Mesothelial cell of epicardium (in vitro differentiated cells): ENCODE measurements around the gene EFCAB6. TPM values are rescaled to one million over a fixed set of nuclear protein-coding genes. Genes with fewer than 3 reads are reported as not detected.

Experiments
- DNase-seq, 2 experiments: peaks; one replicate each; pipeline ENCODE4 v3.0.0; 2021; ENCODE audit warnings: low spot score in 2 of 2; ENCODE audit not compliant: unreplicated experiment in 2 of 2
- H3K27ac Mint-ChIP-seq: 2 replicates; pipeline ENCODE4 v1.8.0; 2021; ENCODE audit warnings: mixed read lengths
- H3K27me3 Mint-ChIP-seq: 2 replicates; pipeline ENCODE4 v1.8.0; 2021; ENCODE audit warnings: low read depth, mixed read lengths
- H3K36me3 Mint-ChIP-seq: 2 replicates; pipeline ENCODE4 v1.8.0; 2021; ENCODE audit warnings: mixed read lengths
- H3K4me1 Mint-ChIP-seq: 2 replicates; pipeline ENCODE4 v1.8.0; 2021; ENCODE audit warnings: mixed read lengths
- H3K4me3 Mint-ChIP-seq: 2 replicates; pipeline ENCODE4 v1.8.0; 2021; ENCODE audit warnings: mild to moderate bottlenecking, moderate library complexity, mixed read lengths
- H3K9me3 Mint-ChIP-seq: 2 replicates; pipeline ENCODE4 v1.8.0; 2021; ENCODE audit warnings: mixed read lengths
- CTCF ChIP-seq: fragments of 200-600 bp; sonication (generic); IDR thresholded peaks from one replicate; pipeline ENCODE4 v1.5.0; 2021; ENCODE audit warnings: antibody characterized with exemption; ENCODE audit not compliant: unreplicated experiment
- total RNA-seq: library from RNA; stranded (reverse); gene quantifications from 3 replicates; pipeline ENCODE4 v1.2.1, GENCODE V29; 2021

Gene EFCAB6
- total RNA-seq, 1 donor from 2014 or later: 2.6 TPM

- H3K4me3 Mint-ChIP-seq: no peak overlapping the region
- no peak for TF ChIP-seq CTCF
These were observed 42.1 kb upstream of the EFCAB6 start for GRCh38 chr22:43854121-43854785.

GRCh38 chr22:43853328-43853931 lies 41.3 kb upstream of the EFCAB6 start:
- TF ChIP-seq CTCF: no peak
- no peak for DNase-seq

More at GRCh38 chr22:43854121-43854785, 42.1 kb upstream of the EFCAB6 start:
- no peaks in the 10 kb centered on the region for H3K4me1 Mint-ChIP-seq
- H3K27ac Mint-ChIP-seq: no peak overlapping the region
- peaks cover 40% of the 10 kb centered on the region for H3K27me3 Mint-ChIP-seq
- DNase-seq: no peak
- H3K9me3 Mint-ChIP-seq: peaks cover 14% of the 10 kb centered on the region
- H3K36me3 Mint-ChIP-seq: no peaks in the 10 kb centered on the region

GRCh38 chr22:43852573-43853327 lies 40.6 kb upstream of the EFCAB6 start:
- Mint-ChIP-seq H3K27ac (no peak overlapping the region), H3K4me3 (no peak overlapping the region)

More at GRCh38 chr22:43853328-43853931, 41.3 kb upstream of the EFCAB6 start:
- Mint-ChIP-seq H3K36me3 (no peaks in the 10 kb centered on the region), H3K27ac (no peak overlapping the region), H3K9me3 (peaks cover 14% of the 10 kb centered on the region), H3K27me3 (peaks cover 37% of the 10 kb centered on the region), H3K4me3 (no peak overlapping the region), H3K4me1 (no peaks in the 10 kb centered on the region)

GRCh38 chr22:43851979-43852307 lies 39.8 kb upstream of the EFCAB6 start:
- no peak overlapping the region for H3K4me3 Mint-ChIP-seq
- H3K27me3 Mint-ChIP-seq: peaks cover 32% of the 10 kb centered on the region
- peaks cover 7% of the 10 kb centered on the region for H3K9me3 Mint-ChIP-seq
- TF ChIP-seq CTCF: no peak
- H3K36me3 Mint-ChIP-seq: no peaks in the 10 kb centered on the region
- no peak overlapping the region for H3K27ac Mint-ChIP-seq
- no peak for DNase-seq
- H3K4me1 Mint-ChIP-seq: no peaks in the 10 kb centered on the region

More at GRCh38 chr22:43852573-43853327, 40.6 kb upstream of the EFCAB6 start:
- no peak for DNase-seq
- TF ChIP-seq CTCF: no peak
- H3K27me3 Mint-ChIP-seq: peaks cover 35% of the 10 kb centered on the region
- no peaks in the 10 kb centered on the region for H3K36me3 Mint-ChIP-seq
- H3K4me1 Mint-ChIP-seq: no peaks in the 10 kb centered on the region
- peaks cover 14% of the 10 kb centered on the region for H3K9me3 Mint-ChIP-seq

- Mint-ChIP-seq H3K9me3 (peaks cover 2% of the 10 kb centered on the region), H3K36me3 (no peaks in the 10 kb centered on the region), H3K27me3 (peaks cover 29% of the 10 kb centered on the region), H3K4me1 (no peaks in the 10 kb centered on the region), H3K27ac (no peak overlapping the region), H3K4me3 (no peak overlapping the region)
- DNase-seq: no peak
- no peak for TF ChIP-seq CTCF
These were observed 39.2 kb upstream of the EFCAB6 start for GRCh38 chr22:43851058-43851978.
